SJSA1 (cell line): ENCODE measurements around the gene KCNG2. TPM values are rescaled to one million over a fixed set of nuclear protein-coding genes. Genes with fewer than 3 reads are reported as not detected.

Experiments used
- DNase-seq, 2 experiments: peaks; one replicate each; pipeline ENCODE4 v3.0.0-alpha.2; 2015 to 2020; ENCODE audit warnings: low spot score in 2 of 2, low read depth in 1 of 2
- H3K27ac ChIP-seq: fragments of 250-450 bp; sonication (Bioruptor Pico); 2 replicates; pipeline ENCODE4 v1.5.1; 2020; ENCODE audit warnings: mild to moderate bottlenecking, moderate library complexity
- H3K27me3 ChIP-seq: fragments of 250-450 bp; sonication (Bioruptor Pico); replicated peaks from 2 replicates; pipeline ENCODE4 v1.5.1; 2020; ENCODE audit warnings: mild to moderate bottlenecking, moderate library complexity
- H3K36me3 ChIP-seq: fragments of 250-450 bp; sonication (Bioruptor Pico); 2 replicates; pipeline ENCODE4 v1.5.1; 2020; ENCODE audit warnings: mild to moderate bottlenecking
- H3K4me1 ChIP-seq: fragments of 250-450 bp; sonication (Bioruptor Pico); replicated peaks from 2 replicates; pipeline ENCODE4 v1.6.1; 2021; ENCODE audit warnings: mild to moderate bottlenecking
- H3K4me3 ChIP-seq: fragments of 250-450 bp; sonication (Bioruptor Pico); 2 replicates; pipeline ENCODE4 v1.5.1; 2020; ENCODE audit warnings: mild to moderate bottlenecking
- H3K9me3 ChIP-seq: fragments of 250-450 bp; sonication (Bioruptor Pico); replicated peaks from 2 replicates; pipeline ENCODE4 v1.5.1; 2020; ENCODE audit warnings: mild to moderate bottlenecking
- total RNA-seq: library from RNA; depleted of rRNA; stranded (reverse); fragments of >200 nt; shearing (Covaris generic); gene quantifications from 2 replicates; pipeline ENCODE4 v1.2.3, GENCODE V29; 2014

KCNG2 gene
- total RNA-seq, 1 experiment from 2014 or later = not detected

GRCh38 chr18:79772865-79773696, 24.7 kb upstream of the KCNG2 start:
- no peaks in the 10 kb centered on the region for H3K4me1 ChIP-seq
- H3K9me3 ChIP-seq = no peaks in the 10 kb centered on the region
- no peak overlapping the region for H3K4me3 ChIP-seq
- H3K27me3 ChIP-seq = peaks cover 9% of the 10 kb centered on the region; the same call in 1 of the 2 replicates
- DNase-seq = no peak
- no peak overlapping the region for H3K27ac ChIP-seq
- no peaks in the 10 kb centered on the region for H3K36me3 ChIP-seq

DNA sequence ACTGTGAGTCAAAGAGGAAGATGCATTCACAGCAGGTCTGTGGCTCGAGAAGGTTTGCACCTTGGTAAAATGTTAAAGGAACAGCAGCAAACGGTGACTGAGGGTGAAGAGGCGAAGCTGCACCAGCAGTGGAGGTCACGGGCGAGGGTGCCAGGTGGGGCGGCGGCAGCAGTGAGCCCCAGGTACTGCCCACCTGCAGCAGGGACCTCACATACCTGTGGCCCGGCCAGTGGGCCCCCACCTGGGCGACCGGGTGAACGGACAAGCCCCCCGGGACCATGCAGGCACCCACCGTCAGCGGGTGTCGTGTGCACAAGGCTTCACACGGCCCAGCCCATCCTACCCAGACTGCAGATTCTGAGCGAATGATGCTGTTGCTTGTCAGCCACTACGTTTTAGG, 23.6 kb upstream of the KCNG2 start:
- Histone ChIP-seq H3K9me3 (no peaks in the 10 kb centered on the region), H3K36me3 (no peaks in the 10 kb centered on the region), H3K4me1 (no peaks in the 10 kb centered on the region), H3K27ac (no peak overlapping the region), H3K4me3 (no peak overlapping the region), H3K27me3 (peaks cover 9% of the 10 kb centered on the region; the same call in 1 of the 2 replicates)
- no peak for DNase-seq

DNA sequence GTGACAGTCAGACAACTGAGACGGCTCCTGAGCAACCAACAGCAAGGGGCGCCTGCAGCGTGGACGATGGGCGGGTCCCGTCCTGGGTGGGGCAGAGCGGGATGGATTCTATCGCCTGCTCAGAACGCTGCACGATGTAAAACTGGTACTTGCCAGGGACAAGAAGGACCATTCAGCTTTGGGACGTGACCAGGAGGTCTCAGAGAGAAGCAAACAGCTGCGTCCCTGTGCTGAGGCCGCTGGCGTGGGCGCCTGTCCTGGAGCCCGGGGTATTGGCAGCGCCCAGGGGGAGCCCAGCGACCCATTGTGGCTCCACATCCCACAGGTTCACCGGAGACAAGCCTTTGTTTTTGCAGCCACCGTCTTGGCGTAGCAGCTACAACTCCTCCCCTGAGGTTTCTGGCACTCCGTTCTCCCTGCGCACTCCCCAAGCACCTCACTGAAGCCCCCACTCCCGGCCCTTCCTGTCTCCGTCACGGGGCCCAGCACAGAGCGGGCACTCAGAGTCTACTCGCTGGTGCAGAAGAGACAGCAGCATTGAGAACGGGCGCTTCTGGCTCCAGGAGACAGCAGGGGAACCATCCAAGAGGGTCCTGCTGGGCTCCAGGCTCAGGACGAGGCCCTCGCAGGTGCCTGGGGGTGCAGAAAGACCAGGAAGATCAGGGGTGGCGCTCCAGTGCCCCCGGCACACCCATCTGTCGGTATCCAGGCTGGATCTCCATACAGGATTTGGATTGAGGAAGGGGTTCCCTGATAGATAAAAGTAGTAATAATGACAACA, 22.1 kb upstream of the KCNG2 start:
- Histone ChIP-seq H3K27me3 (peaks cover 9% of the 10 kb centered on the region; the same call in 1 of the 2 replicates), H3K27ac (no peak overlapping the region), H3K4me1 (no peaks in the 10 kb centered on the region), H3K9me3 (no peaks in the 10 kb centered on the region), H3K36me3 (no peaks in the 10 kb centered on the region), H3K4me3 (no peak overlapping the region)
- no peak for DNase-seq

GRCh38 chr18:79776674-79777073, 21.1 kb upstream of the KCNG2 start:
- Histone ChIP-seq H3K9me3 (no peaks in the 10 kb centered on the region), H3K4me3 (no peak overlapping the region), H3K36me3 (no peaks in the 10 kb centered on the region), H3K27ac (no peak overlapping the region), H3K4me1 (no peaks in the 10 kb centered on the region), H3K27me3 (peaks cover 9% of the 10 kb centered on the region; the same call in 1 of the 2 replicates)
- no peak for DNase-seq

- no peak for DNase-seq
- Histone ChIP-seq H3K27me3 (peaks cover 5% of the 10 kb centered on the region; the same call in 1 of the 2 replicates), H3K36me3 (no peaks in the 10 kb centered on the region), H3K4me1 (no peaks in the 10 kb centered on the region), H3K9me3 (no peaks in the 10 kb centered on the region), H3K27ac (no peak overlapping the region), H3K4me3 (no peak overlapping the region)
Observed at GRCh38 chr18:79778291-79778791, 19.4 kb upstream of the KCNG2 start.

GRCh38 chr18:79779021-79779699, 18.6 kb upstream of the KCNG2 start:
- no peak overlapping the region for H3K4me3 ChIP-seq
- no peaks in the 10 kb centered on the region for H3K9me3 ChIP-seq
- no peaks in the 10 kb centered on the region for H3K4me1 ChIP-seq
- no peak for DNase-seq
- H3K27me3 ChIP-seq = peaks cover 5% of the 10 kb centered on the region; the same call in 1 of the 2 replicates
- H3K36me3 ChIP-seq = no peaks in the 10 kb centered on the region
- H3K27ac ChIP-seq = no peak overlapping the region

DNA sequence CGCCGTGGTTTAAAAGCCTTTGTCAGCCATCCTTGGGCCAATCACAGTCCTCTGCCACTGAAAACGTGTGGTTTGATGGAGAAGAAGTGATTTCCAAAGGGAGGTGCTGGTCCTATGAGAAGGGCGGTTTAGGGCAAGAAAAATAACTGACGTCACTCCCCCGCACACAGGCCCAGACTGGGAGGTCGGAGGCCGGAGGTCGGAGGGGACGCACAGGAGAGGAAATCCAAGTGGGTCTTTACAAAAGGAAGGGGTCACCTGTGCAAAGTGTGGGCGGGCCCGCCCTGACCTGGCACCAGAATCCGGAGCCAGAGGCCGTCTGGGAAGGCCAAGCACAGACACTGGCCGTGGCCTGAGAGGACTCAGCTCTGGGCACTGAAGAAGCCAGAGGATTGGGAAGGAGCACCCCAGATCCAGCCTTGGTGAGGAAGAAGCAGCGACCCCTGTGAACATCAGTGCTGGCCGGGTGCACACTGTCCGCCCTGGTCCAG, 18.0 kb upstream of the KCNG2 start:
- no peak for DNase-seq
- H3K4me1 ChIP-seq = 0 out of 2 replicates have a peak, but pooled peaks cover under 1% of the 10 kb centered on the region
- no peaks in the 10 kb centered on the region for H3K36me3 ChIP-seq
- no peak overlapping the region for H3K27ac ChIP-seq
- H3K27me3 ChIP-seq = peaks cover 9% of the 10 kb centered on the region; the same call in 1 of the 2 replicates
- H3K4me3 ChIP-seq = no peak overlapping the region
- H3K9me3 ChIP-seq = no peaks in the 10 kb centered on the region

- no peaks in the 10 kb centered on the region for H3K9me3 ChIP-seq
- peaks cover 16% of the 10 kb centered on the region; the same call in 1 of the 2 replicates for H3K27me3 ChIP-seq
- 0 out of 2 replicates have a peak, but pooled peaks cover 5% of the 10 kb centered on the region for H3K4me1 ChIP-seq
- no peak overlapping the region for H3K4me3 ChIP-seq
- DNase-seq = no peak
- no peaks in the 10 kb centered on the region for H3K36me3 ChIP-seq
- no peak overlapping the region for H3K27ac ChIP-seq
Observed at GRCh38 chr18:79780547-79780946, 17.2 kb upstream of the KCNG2 start.

DNA sequence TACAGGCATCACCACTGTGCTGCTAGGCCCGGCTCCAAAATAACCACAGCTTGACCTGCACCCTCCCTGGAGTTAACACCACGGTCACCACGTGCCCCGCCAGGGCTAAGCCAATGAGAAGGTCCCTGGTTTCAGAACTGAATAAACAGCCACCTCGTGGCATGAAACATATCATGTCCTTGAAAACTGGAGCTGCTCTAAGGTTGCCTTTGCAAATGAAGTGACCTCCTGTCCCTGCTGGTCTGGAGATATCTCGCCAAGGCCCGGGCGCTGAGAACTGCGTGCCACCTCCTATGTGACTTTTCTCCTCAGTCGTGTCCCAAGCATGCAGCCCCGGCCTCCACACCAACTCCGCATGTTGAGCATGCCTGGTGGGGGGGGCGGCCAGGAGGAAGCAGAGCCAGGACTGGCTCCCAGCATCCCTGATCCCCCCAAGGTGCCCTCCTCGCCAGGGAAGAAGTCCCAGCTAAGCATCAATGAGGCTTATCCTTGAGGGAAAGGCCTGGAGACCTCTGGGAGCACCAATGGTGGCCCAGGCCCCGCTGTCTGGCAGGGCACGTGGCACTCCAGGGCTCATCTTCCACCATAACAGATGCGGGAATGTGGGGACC, 16.3 kb upstream of the KCNG2 start:
- Histone ChIP-seq H3K27ac (no peak overlapping the region), H3K27me3 (peaks cover 17% of the 10 kb centered on the region), H3K36me3 (no peaks in the 10 kb centered on the region), H3K4me1 (0 out of 2 replicates have a peak, but pooled peaks cover 5% of the 10 kb centered on the region), H3K9me3 (no peaks in the 10 kb centered on the region), H3K4me3 (no peak overlapping the region)
- no peak for DNase-seq

DNA sequence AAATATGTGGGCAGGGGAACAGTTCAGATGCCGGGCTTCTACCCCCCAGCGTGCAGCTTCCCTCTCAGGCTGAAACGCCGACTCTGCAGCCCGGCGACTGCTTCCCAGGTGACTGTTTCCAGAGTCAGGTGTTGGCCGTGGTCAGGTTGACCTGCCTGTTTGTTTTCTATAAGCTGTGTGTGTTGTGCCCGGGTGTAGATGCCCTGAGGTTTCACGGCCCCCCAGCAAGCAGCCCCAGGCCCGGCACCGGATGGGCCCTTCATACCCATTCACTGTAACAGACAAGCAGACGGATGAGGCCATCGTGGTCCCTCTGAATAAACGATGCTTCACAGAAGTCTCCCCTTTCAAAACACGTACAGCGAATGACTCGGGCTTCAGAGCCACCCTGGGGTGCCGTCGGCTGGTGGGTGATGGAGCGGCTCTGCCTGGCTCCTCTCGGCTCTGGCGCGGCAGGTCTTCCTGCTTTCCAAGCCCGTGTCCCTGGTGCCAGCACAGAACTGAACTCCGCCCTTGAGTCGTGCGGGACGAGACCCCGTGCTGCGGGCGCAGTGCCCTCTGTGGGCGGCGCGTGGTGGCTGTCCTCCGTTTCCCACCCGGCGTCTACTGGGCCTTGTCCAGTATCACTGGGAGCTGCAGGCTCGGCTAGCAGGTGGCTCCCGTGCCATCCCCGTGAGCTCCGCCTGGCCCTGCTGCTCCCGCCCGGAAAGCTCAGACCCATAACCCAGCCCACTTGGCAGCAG, 15.0 kb upstream of the KCNG2 start:
- Histone ChIP-seq H3K36me3 (no peaks in the 10 kb centered on the region), H3K9me3 (no peaks in the 10 kb centered on the region), H3K27me3 (peaks cover 30% of the 10 kb centered on the region), H3K4me1 (0 out of 2 replicates have a peak, but pooled peaks cover 5% of the 10 kb centered on the region), H3K27ac (no peak overlapping the region), H3K4me3 (no peak overlapping the region)
- DNase-seq = no peak

- no peak overlapping the region for H3K4me3 ChIP-seq
- no peak overlapping the region for H3K27ac ChIP-seq
- H3K4me1 ChIP-seq = 0 out of 2 replicates have a peak, but pooled peaks cover 5% of the 10 kb centered on the region
- H3K9me3 ChIP-seq = 0 out of 2 replicates have a peak, but pooled peaks cover 7% of the 10 kb centered on the region
- H3K27me3 ChIP-seq = peaks cover 36% of the 10 kb centered on the region
- no peak for DNase-seq
- H3K36me3 ChIP-seq = no peaks in the 10 kb centered on the region
Observed at GRCh38 chr18:79784071-79784913, 13.4 kb upstream of the KCNG2 start.
